Activated naive CD8-positive, alpha-beta T cell treated with anti-CD3 and anti-CD28 coated beads, Interleukin-2, amount 50 U/mL, for 24 hours (primary cell): ENCODE measurements around the gene ATP8B3.
"Not testable (repeated sequence)": the region's sequence is repeated elsewhere in the genome, so short reads cannot be mapped to it uniquely, and the experiment has no call there.

Experiments used
- ATAC-seq: fragments of 150-1000 bp; cut with Tn5 transposase; one replicate; pipeline ENCODE4 v1.10.0; 2021
- DNase-seq: peaks from one replicate; pipeline ENCODE4 v3.0.0; 2021
- H3K27ac Mint-ChIP-seq: one replicate; pipeline ENCODE4 v1.8.0; 2021; ENCODE audit warnings: mild to moderate bottlenecking, mixed read lengths
- H3K27me3 Mint-ChIP-seq: one replicate; pipeline ENCODE4 v1.8.0; 2021; ENCODE audit warnings: mixed read lengths
- H3K36me3 Mint-ChIP-seq: one replicate; pipeline ENCODE4 v1.8.0; 2021; ENCODE audit warnings: low read depth, mixed read lengths
- H3K4me1 Mint-ChIP-seq: one replicate; pipeline ENCODE4 v1.8.0; 2021; ENCODE audit warnings: mixed read lengths
- H3K4me3 Mint-ChIP-seq: one replicate; pipeline ENCODE4 v1.8.0; 2021; ENCODE audit warnings: mild to moderate bottlenecking, moderate library complexity, mixed read lengths
- H3K9me3 Mint-ChIP-seq: one replicate; pipeline ENCODE4 v1.8.0; 2021; ENCODE audit warnings: mixed read lengths

Gene ATP8B3

GRCh38 chr19:1807695-1808394 lies 4.2 kb downstream of the ATP8B3 start:
- peaks cover 10% of the 10 kb centered on the region for H3K4me1 Mint-ChIP-seq
- ATAC-seq (no peak), DNase-seq (no peak)
- no peak overlapping the region for H3K4me3 Mint-ChIP-seq
- H3K9me3 Mint-ChIP-seq: no peaks in the 10 kb centered on the region
- H3K27me3 Mint-ChIP-seq: no peaks in the 10 kb centered on the region
- no peaks in the 10 kb centered on the region for H3K36me3 Mint-ChIP-seq
- H3K27ac Mint-ChIP-seq: no peak overlapping the region

- Mint-ChIP-seq H3K9me3 (no peaks in the 10 kb centered on the region), H3K27ac (no peak overlapping the region), H3K4me3 (no peak overlapping the region), H3K36me3 (no peaks in the 10 kb centered on the region), H3K4me1 (peaks cover 4% of the 10 kb centered on the region), H3K27me3 (no peaks in the 10 kb centered on the region)
- ATAC-seq (no peak), DNase-seq (no peak)
These were observed 4.9 kb downstream of the ATP8B3 start for GRCh38 chr19:1807030-1807694.

GRCh38 chr19:1806184-1807029 lies 5.7 kb downstream of the ATP8B3 start:
- H3K4me3 Mint-ChIP-seq: no peak overlapping the region
- H3K36me3 Mint-ChIP-seq: no peaks in the 10 kb centered on the region
- DNase-seq (no peak), ATAC-seq (no peak)
- H3K27ac Mint-ChIP-seq: no peak overlapping the region
- H3K4me1 Mint-ChIP-seq: peaks cover 1% of the 10 kb centered on the region
- H3K27me3 Mint-ChIP-seq: no peaks in the 10 kb centered on the region
- H3K9me3 Mint-ChIP-seq: no peaks in the 10 kb centered on the region

GRCh38 chr19:1805401-1806183 lies 6.5 kb downstream of the ATP8B3 start:
- no peaks in the 10 kb centered on the region for H3K36me3 Mint-ChIP-seq
- no peak overlapping the region for H3K4me3 Mint-ChIP-seq
- no peak overlapping the region for H3K27ac Mint-ChIP-seq
- no peak for DNase-seq
- no peaks in the 10 kb centered on the region for H3K4me1 Mint-ChIP-seq
- no peak for ATAC-seq
- H3K27me3 Mint-ChIP-seq: no peaks in the 10 kb centered on the region
- no peaks in the 10 kb centered on the region for H3K9me3 Mint-ChIP-seq

- no peak overlapping the region for H3K4me3 Mint-ChIP-seq
- H3K27me3 Mint-ChIP-seq: no peaks in the 10 kb centered on the region
- no peak overlapping the region for H3K27ac Mint-ChIP-seq
- DNase-seq (no peak), ATAC-seq (no peak)
- H3K9me3 Mint-ChIP-seq: no peaks in the 10 kb centered on the region
- H3K4me1 Mint-ChIP-seq: no peaks in the 10 kb centered on the region
- no peaks in the 10 kb centered on the region for H3K36me3 Mint-ChIP-seq
These were observed 7.2 kb downstream of the ATP8B3 start for GRCh38 chr19:1804858-1805257.

- peaks cover 3% of the 10 kb centered on the region for H3K27me3 Mint-ChIP-seq
- DNase-seq: no peak
- ATAC-seq: no peak
- H3K4me1 Mint-ChIP-seq: no peaks in the 10 kb centered on the region
- no peaks in the 10 kb centered on the region for H3K9me3 Mint-ChIP-seq
- H3K27ac Mint-ChIP-seq: no peak overlapping the region
- no peaks in the 10 kb centered on the region for H3K36me3 Mint-ChIP-seq
- H3K4me3 Mint-ChIP-seq: no peak overlapping the region
These were observed 12.3 kb downstream of the ATP8B3 start for GRCh38 chr19:1799695-1800342.

- not testable (repeated sequence) for H3K4me1 Mint-ChIP-seq, H3K36me3 Mint-ChIP-seq, H3K4me3 Mint-ChIP-seq, H3K27ac Mint-ChIP-seq, H3K27me3 Mint-ChIP-seq, H3K9me3 Mint-ChIP-seq, DNase-seq, ATAC-seq
These were observed 14.8 kb downstream of the ATP8B3 start for GRCh38 chr19:1797313-1797712.

GRCh38 chr19:1796395-1797142 lies 15.5 kb downstream of the ATP8B3 start:
- H3K27ac Mint-ChIP-seq: no peak overlapping the region
- H3K36me3 Mint-ChIP-seq: no peaks in the 10 kb centered on the region
- H3K27me3 Mint-ChIP-seq: peaks cover 6% of the 10 kb centered on the region
- H3K9me3 Mint-ChIP-seq: no peaks in the 10 kb centered on the region
- H3K4me1 Mint-ChIP-seq: peaks cover 2% of the 10 kb centered on the region
- DNase-seq: no peak
- no peak for ATAC-seq
- H3K4me3 Mint-ChIP-seq: no peak overlapping the region

GRCh38 chr19:1794424-1795172 lies 17.5 kb downstream of the ATP8B3 start:
- Mint-ChIP-seq H3K9me3 (no peaks in the 10 kb centered on the region), H3K27me3 (peaks cover 12% of the 10 kb centered on the region), H3K4me1 (peaks cover 2% of the 10 kb centered on the region), H3K4me3 (no peak overlapping the region), H3K27ac (no peak overlapping the region), H3K36me3 (no peaks in the 10 kb centered on the region)
- DNase-seq: no peak
- ATAC-seq: no peak

- H3K9me3 Mint-ChIP-seq: no peaks in the 10 kb centered on the region
- no peak for ATAC-seq
- H3K27me3 Mint-ChIP-seq: peaks cover 16% of the 10 kb centered on the region
- H3K4me3 Mint-ChIP-seq: no peak overlapping the region
- H3K27ac Mint-ChIP-seq: no peak overlapping the region
- no peak for DNase-seq
- H3K36me3 Mint-ChIP-seq: no peaks in the 10 kb centered on the region
- H3K4me1 Mint-ChIP-seq: peaks cover 2% of the 10 kb centered on the region
These were observed 20.2 kb downstream of the ATP8B3 start for GRCh38 chr19:1791879-1792278.

GRCh38 chr19:1790054-1790792 lies 21.9 kb downstream of the ATP8B3 start:
- Mint-ChIP-seq H3K27me3 (peaks cover 17% of the 10 kb centered on the region), H3K4me1 (peaks cover 2% of the 10 kb centered on the region), H3K4me3 (no peak overlapping the region), H3K36me3 (no peaks in the 10 kb centered on the region), H3K27ac (no peak overlapping the region), H3K9me3 (no peaks in the 10 kb centered on the region)
- no peak for DNase-seq
- no peak for ATAC-seq

- ATAC-seq (no peak), DNase-seq (no peak)
- no peaks in the 10 kb centered on the region for H3K36me3 Mint-ChIP-seq
- no peak overlapping the region for H3K4me3 Mint-ChIP-seq
- no peak overlapping the region for H3K27ac Mint-ChIP-seq
- peaks cover 16% of the 10 kb centered on the region for H3K27me3 Mint-ChIP-seq
- H3K9me3 Mint-ChIP-seq: no peaks in the 10 kb centered on the region
- no peaks in the 10 kb centered on the region for H3K4me1 Mint-ChIP-seq
These were observed 22.6 kb downstream of the ATP8B3 start for GRCh38 chr19:1789261-1790041.
